Measurements from ENCODE around the gene CCDC88C. TPM values are rescaled to one million over a fixed set of nuclear protein-coding genes. Genes with fewer than 3 reads are reported as not detected.

Gene CCDC88C
- total RNA-seq, 6 donors from 2014 or later, result 33.1 to 119 (median 54.5) TPM

DNA sequence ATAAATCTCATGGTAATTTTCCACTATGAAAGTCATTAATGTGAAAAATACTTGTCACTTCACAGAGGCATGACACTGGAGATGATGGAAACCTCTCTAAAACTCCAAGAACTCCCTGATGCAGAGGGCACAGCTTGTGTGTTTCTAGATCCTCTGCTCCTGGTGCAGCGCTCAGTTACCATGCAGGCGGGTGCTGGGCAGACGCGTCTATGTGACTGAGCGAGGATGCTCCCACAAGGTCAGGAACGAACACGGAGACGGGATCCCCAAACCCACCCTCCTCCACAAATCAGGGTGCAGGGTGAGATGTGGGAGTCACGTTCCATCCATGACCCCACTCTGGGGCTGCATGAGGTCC, 81.5 kb downstream of the CCDC88C start:
- peaks cover 0 to 49% (median 34%) of the 10 kb centered on the region in 4 donors for H3K36me3 ChIP-seq
- H3K9me3 ChIP-seq, result no peaks in the 10 kb centered on the region
- H3K4me3 ChIP-seq, result no peak overlapping the region
- WGBS, 2 donors, result 96 to 100% methylated on average over 7 to 9 of the region's 9 CpGs
- peaks cover 17 to 20% (median 19%) of the 10 kb centered on the region in 4 donors for H3K4me1 ChIP-seq
- H3K27me3 ChIP-seq, result no peaks in the 10 kb centered on the region
- H3K27ac ChIP-seq, result no peak overlapping the region
- DNase-seq (no peak), ATAC-seq (ENCODE audit: low FRiP score in 2 of 2) (no peak)
- TF ChIP-seq POLR2A (IDR thresholded peaks at IDR 0.05) (no peak), EP300 (IDR thresholded peaks at IDR 0.05) (no peak), CTCF (IDR thresholded peaks at IDR 0.05) (no peak), POLR2AphosphoS5 (IDR thresholded peaks at IDR 0.05) (no peak)

GRCh38 chr14:91335191-91336092, 82.2 kb downstream of the CCDC88C start:
- Histone ChIP-seq H3K36me3 (peaks cover 0 to 47% (median 34%) of the 10 kb centered on the region in 4 donors), H3K4me3 (no peak overlapping the region), H3K27ac (no peak overlapping the region), H3K27me3 (no peaks in the 10 kb centered on the region), H3K4me1 (peaks cover 23 to 26% (median 26%) of the 10 kb centered on the region in 4 donors), H3K9me3 (no peaks in the 10 kb centered on the region)
- WGBS, 2 donors, result 94 to 95% methylated on average over 19 of the region's 19 CpGs
- no peak for TF ChIP-seq POLR2AphosphoS5 (IDR thresholded peaks at IDR 0.05)
- TF ChIP-seq EP300 (IDR thresholded peaks at IDR 0.05), result no peak
- TF ChIP-seq CTCF (IDR thresholded peaks at IDR 0.05), result no peak
- TF ChIP-seq POLR2A (IDR thresholded peaks at IDR 0.05), result no peak
- ATAC-seq (ENCODE audit: low FRiP score in 2 of 2) (no peak), DNase-seq (no peak)

- peaks cover 35 to 37% (median 36%) of the 10 kb centered on the region in 4 donors for H3K4me1 ChIP-seq
- WGBS, 2 donors, result 93 to 99% methylated on average over 3 of the region's 3 CpGs
- peaks cover 0 to 34% (median 18%) of the 10 kb centered on the region in 4 donors for H3K36me3 ChIP-seq
- no peaks in the 10 kb centered on the region for H3K9me3 ChIP-seq
- DNase-seq (no peak), ATAC-seq (ENCODE audit: low FRiP score in 2 of 2) (no peak)
- H3K4me3 ChIP-seq, result no peak overlapping the region
- H3K27me3 ChIP-seq, result no peaks in the 10 kb centered on the region
- no peak overlapping the region for H3K27ac ChIP-seq
- TF ChIP-seq POLR2AphosphoS5 (IDR thresholded peaks at IDR 0.05) (no peak), EP300 (IDR thresholded peaks at IDR 0.05) (no peak), POLR2A (IDR thresholded peaks at IDR 0.05) (no peak), CTCF (IDR thresholded peaks at IDR 0.05) (no peak)
Measured at GRCh38 chr14:91333650-91334039, 84.0 kb downstream of the CCDC88C start.

DNA sequence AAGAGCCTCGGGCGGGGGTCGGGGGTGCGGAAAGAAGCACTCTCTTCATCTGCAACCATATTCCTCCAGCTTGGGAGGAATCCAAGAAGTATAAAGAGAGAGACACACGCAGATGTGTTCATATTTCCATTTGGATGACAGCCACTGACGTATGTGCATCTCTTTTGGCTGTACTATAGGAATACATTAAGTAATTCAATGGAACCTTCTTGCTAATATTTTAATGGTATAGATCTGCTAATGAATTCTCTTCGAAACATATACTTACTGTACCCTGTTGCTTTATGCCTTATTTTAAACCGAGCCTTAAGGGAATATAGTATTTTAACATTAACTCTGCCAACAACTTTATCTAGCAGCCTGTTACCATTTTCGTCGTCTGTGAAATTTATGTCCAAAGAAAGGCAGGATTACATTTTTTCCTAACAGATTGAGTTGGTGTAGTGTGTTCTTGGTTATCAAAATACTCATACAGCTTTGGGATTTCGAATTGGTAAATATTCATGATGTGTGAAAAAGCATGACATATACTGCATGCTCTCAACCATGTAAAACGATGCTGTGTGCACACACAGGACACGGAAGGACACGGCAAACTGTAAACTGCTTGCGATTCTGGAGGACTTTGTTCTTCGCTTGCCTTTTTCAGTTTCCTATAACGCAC, 84.5 kb downstream of the CCDC88C start:
- DNase-seq (no peak), ATAC-seq (ENCODE audit: low FRiP score in 2 of 2) (no peak)
- Histone ChIP-seq H3K9me3 (no peaks in the 10 kb centered on the region), H3K36me3 (peaks cover 0 to 30% (median 14%) of the 10 kb centered on the region in 4 donors), H3K27ac (no peak overlapping the region), H3K4me1 (peaks cover 35 to 37% (median 36%) of the 10 kb centered on the region in 4 donors), H3K27me3 (no peaks in the 10 kb centered on the region), H3K4me3 (no peak overlapping the region)
- TF ChIP-seq POLR2A (IDR thresholded peaks at IDR 0.05) (no peak), CTCF (IDR thresholded peaks at IDR 0.05) (no peak), POLR2AphosphoS5 (IDR thresholded peaks at IDR 0.05) (no peak), EP300 (IDR thresholded peaks at IDR 0.05) (no peak)
- 85 to 87% methylated on average over 17 of the region's 17 CpGs for WGBS, 2 donors

Data from upper lobe of left lung (tissue), 6 donors.